Activated gamma-delta T cell treated with Interleukin-2 at 50 U/mL for 16 hours (primary cell): ENCODE measurements around the gene HNRNPU.
A peak's percentile ranks its signal among the peaks of the same experiment; 100 is the strongest.
"Not testable (repeated sequence)": the region's sequence is repeated elsewhere in the genome, so short reads cannot be mapped to it uniquely, and the experiment has no call there.

Experiments
- DNase-seq: peaks from one replicate; pipeline ENCODE4 v3.0.0-alpha.2; 2020

HNRNPU gene

DNA sequence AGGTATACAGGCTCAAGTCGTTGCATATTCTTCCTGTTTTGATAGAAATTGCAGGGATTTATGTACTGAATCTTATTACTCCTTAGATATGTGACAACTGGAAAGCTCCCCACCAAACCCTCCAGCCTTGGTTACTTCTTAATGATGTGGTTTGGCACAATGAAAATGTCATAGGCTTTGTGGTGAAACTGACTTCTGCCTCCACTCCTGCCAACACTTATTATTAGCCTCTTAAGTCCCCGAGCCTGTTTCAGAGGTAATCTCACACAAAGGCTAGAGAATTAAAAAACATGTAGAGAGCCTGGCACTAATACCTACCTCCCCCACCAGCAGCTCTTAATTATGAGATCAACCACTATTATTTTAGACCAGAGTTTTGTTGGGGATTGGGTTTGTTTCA is 24.7 kb downstream of the HNRNPU start:
- DNase-seq = no peak

- no peak for DNase-seq
Observed at GRCh38 chr1:244837597-244838258, 26.6 kb downstream of the HNRNPU start.

DNA sequence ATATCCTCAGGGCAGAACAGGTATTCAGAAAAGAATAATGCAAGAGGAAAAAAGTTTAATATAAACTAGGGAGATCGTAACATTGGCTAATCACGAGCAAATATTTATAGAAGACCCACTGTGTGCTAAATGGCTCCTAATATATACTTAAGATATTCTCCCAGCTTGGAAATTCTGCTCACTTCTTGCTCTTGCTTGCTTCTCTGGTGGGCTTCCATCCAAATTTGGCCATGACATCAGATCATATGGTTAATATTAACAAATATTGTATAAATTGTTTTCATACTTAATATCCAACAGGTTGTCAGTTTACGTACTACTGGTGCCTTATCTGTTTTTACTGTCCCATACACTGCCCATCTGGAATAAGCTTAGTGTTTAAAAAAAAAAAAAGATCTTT is 27.8 kb downstream of the HNRNPU start:
- DNase-seq = no peak

DNA sequence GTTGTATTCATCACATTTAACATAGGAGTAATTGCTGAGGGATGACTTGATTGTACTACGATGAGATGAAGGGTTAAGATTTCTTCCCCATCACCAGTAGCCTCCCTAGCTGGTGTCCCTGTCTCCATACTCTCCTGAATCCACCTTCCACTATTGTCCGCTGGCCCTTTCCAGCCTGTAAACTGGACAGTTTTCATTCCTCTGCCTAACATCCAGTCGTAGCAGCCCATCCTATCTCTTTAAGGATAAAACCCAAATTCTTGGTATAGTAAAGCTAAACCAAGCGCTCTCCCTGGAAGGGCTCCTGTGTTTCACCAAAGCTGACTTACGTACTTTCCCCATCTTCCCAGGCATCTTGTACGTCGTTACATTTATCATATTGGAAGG is 28.2 kb downstream of the HNRNPU start:
- no peak for DNase-seq

- DNase-seq = peak; percentile 87
Observed at GRCh38 chr1:244835276-244836134, 28.8 kb downstream of the HNRNPU start, which contains the start of gene COX20. Gene COX20, plus strand, starts transcription at chr1:244835658. Its CDS starts 57 bp downstream, at chr1:244835715.

- peak; percentile 90 for DNase-seq
Observed at GRCh38 chr1:244834543-244835275, 29.6 kb downstream of the HNRNPU start.

DNA sequence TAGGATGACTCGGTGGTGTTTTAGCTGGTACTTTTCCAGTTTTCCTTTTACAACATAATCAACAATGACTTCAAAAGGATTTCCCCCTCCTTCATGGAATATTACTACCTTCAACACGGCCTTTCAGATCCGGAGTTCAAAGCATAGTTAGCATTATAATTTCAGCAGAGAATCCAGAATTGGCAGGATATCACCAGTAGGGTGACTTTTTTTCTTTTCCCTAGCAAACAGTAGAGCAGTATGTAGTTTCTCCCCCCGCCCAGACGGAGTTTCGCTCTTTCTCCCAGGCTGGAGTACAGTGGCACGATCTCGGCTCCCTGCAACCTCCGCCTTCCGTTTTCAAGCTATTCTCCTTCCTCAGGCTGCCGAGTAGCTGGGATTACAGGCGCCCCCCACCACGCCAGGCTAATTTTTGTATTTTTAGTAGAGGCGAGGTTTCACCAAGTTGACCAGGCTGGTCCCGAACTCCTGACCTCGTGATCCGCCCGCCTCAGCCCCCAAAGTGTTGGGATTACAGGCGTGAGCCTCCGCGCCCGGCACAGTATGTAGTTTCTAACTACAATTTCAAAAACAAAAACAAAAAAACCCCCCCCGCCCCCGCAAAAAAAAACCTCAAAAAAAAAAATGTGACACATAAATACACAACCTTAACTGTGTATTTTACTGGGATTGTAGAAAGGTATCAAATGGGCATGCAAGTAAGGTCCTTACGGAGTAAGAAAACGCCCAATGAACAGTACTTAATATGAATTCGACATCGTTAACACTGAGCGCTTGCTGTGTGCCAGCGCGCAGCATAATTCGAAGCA is 30.4 kb downstream of the HNRNPU start:
- peak; percentile 45 for DNase-seq

- not testable (repeated sequence) for DNase-seq
Observed at GRCh38 chr1:244833260-244833659, 31.1 kb downstream of the HNRNPU start.

DNA sequence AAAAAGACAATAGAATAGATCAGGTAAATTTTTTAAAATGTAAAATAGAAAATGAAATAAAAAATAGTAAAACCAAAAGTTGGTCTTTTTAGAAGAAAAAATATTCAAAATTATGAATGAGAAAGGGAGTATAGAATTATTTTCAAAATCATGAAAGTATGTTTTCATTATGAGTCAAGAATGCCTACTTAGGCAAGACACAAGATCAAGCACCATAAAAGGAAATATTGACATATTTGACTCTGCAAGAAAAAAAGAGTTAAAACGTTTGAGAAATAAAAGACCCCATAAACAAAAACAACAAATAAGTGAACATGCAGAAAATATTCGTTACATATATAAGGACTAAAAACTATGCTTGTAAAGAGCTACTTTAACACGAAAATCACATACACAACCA is 33.7 kb downstream of the HNRNPU start:
- no peak for DNase-seq

- no peak for DNase-seq
Observed at GRCh38 chr1:244826712-244827111, 37.6 kb downstream of the HNRNPU start.

GRCh38 chr1:244822878-244823277 is 41.5 kb downstream of the HNRNPU start:
- DNase-seq = no peak

GRCh38 chr1:244821134-244821533 is 43.2 kb downstream of the HNRNPU start:
- no peak for DNase-seq

DNA sequence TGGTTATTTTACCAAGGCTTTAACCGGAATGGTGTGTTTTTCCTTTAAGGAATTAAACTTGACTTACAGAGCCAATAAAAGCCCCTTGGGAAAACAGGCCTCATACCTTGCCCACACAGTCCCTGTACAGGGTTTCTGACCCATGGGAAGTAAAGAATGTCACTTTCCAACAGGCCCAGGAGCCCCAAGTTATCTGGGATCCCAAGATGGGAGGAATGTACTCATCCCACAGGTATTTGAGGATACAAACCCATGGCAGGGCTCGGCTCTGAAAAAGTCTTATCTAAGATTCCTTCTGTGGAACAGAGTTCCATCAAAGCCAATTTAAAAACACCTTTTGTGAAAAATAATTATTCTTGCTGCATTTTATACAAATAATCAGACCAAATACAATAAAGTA is 44.2 kb downstream of the HNRNPU start:
- DNase-seq = no peak

- DNase-seq = no peak
Observed at GRCh38 chr1:244817415-244817894, 46.9 kb downstream of the HNRNPU start.

DNA sequence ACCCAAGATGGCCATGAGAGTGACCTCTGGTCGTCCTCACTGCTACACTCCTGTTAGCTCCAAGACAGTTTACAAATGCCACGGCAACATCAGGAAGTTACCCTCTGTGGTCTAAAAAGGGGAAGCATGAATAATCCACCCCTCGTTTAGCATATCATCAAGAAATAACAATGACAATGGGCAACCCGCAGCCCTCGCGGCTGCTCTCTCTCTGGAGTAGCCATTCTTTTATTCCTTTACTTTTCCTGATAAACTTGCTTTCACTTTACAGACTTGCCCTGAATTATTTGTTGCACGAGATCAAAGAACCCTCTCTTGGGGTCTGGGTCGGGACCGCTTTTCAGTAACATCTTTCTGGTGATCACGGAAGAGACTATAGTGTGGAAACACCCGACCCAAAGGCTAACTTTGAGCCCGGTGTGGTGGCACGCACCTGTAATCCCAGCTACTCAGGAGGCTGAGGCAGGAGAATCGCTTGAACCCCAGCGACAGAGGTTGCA is 48.7 kb downstream of the HNRNPU start:
- no peak for DNase-seq

- DNase-seq = no peak
Observed at GRCh38 chr1:244813327-244813726, 51.0 kb downstream of the HNRNPU start.

DNA sequence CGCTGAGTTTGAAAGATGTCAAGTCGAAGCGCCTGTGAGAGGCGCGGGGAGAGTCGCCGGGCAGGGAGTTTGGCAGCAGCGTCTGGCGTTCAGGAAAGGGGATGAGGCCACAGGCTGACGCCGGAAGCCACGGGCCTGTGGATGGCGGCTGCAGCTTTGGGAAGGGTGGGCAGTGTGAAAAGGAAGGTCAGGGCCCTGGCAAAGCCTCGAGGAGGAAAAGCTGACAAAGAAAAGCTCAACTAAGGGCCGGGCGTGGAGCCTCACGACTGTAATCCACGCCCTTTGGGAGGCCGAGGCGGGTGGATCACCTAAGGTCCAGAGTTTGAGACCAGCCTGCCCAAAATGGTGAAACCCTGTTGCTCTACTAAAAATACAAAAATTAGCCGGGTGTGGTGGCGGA is 54.1 kb downstream of the HNRNPU start:
- no peak for DNase-seq

DNA sequence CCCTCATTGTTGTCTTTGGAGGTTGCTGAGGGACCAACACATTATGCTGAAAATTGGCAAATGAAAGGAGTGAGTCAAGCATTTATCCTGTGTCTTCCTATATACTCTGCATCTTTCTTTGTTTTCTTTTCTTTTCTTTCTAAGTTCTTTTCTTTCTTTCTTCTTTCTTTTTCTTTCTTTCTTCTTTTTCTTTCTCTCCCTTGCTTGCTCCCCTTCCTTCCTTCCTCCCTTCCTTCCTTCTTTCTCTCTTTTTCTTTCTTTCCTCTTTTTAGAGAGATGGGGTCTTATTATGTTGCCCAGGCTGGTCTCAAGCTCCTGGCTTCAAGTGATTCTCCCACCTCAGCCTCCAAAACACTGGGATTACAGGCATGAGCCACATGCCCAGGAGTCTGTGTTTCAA is 57.2 kb downstream of the HNRNPU start:
- DNase-seq = no peak

DNA sequence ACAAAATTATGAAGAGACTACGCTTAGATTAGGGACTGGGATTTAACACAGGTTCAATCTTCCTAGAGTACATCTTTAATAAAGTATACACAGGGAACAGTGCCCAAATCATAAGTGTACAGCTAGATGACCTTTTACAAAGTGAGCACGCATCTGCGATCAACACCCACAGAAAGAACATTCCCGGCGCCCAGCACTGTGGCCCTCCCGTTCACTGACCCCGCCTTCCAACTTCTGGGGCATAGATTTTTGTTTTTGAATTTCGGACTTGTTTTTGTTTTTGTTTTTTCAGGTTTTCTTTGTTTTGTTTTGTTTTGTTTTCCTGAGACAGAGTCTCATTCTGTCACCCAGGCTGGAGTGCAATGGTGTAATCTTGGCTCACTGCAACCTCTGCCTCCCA is 59.5 kb downstream of the HNRNPU start:
- no peak for DNase-seq

- no peak for DNase-seq
Observed at GRCh38 chr1:244802556-244803239, 61.6 kb downstream of the HNRNPU start.

- no peak for DNase-seq
Observed at GRCh38 chr1:244802041-244802440, 62.3 kb downstream of the HNRNPU start.

GRCh38 chr1:244801246-244801645 is 63.1 kb downstream of the HNRNPU start:
- DNase-seq = peak; percentile 53
